Panc1 (cell line): ENCODE measurements around the gene RGL4. TPM values are rescaled to one million over a fixed set of nuclear protein-coding genes. Genes with fewer than 3 reads are reported as not detected.
"Not testable (repeated sequence)": the region's sequence is repeated elsewhere in the genome, so short reads cannot be mapped to it uniquely, and the experiment has no call there.

Experiments used
- ATAC-seq: fragments of 200-7000 bp; cut with Tn5 transposase; 2 replicates; pipeline ENCODE4 v1.9.1; 2020; ENCODE audit warnings: mild to moderate bottlenecking, moderate library complexity
- BruUV-seq: library from RNA; stranded (reverse); fragments of 400-500 nt; replicated peaks from 2 replicates; lab custom pipeline; 2021; lab: Mats Ljungman, UMichigan
- CTCF ChIA-PET: fragments of 300-600 bp; sonication (Branson Sonifier 250); formaldehyde crosslinking; loops from one replicate; lab custom pipeline; 2022; ENCODE audit warnings: antibody characterized with exemption; lab: Charles Lee
- POLR2A ChIA-PET: fragments of 300-600 bp; sonication (Branson Sonifier 250); formaldehyde crosslinking; loops from one replicate; lab custom pipeline; 2022; ENCODE audit warnings: antibody characterized with exemption; lab: Charles Lee
- DNase-seq: peaks from one replicate; pipeline ENCODE4 v3.0.0-alpha.2; 2010; ENCODE audit warnings: low read depth, low spot score
- H3K27ac ChIP-seq: 2 replicates; pipeline ENCODE4 v1.5.1; 2011; ENCODE audit warnings: mild to moderate bottlenecking, low read length, inconsistent platforms
- H3K27me3 ChIP-seq: fragments of 200-500 bp; sonication (Bioruptor generic); 2 replicates; pipeline ENCODE4 v1.6.0; 2014; ENCODE audit warnings: low read length, inconsistent platforms; ENCODE audit not compliant: control insufficient read depth, insufficient read depth
- H3K36me3 ChIP-seq: fragments of 200-500 bp; sonication (Bioruptor generic); 2 replicates; pipeline ENCODE4 v1.5.1; 2014; ENCODE audit warnings: inconsistent platforms, mild to moderate bottlenecking, low read length, moderate library complexity; ENCODE audit not compliant: control insufficient read depth, insufficient read depth
- H3K4me1 ChIP-seq: 2 replicates; pipeline ENCODE4 v1.5.1; 2011; ENCODE audit warnings: inconsistent platforms, mild to moderate bottlenecking, low read length, moderate library complexity; ENCODE audit not compliant: control insufficient read depth, insufficient read depth
- H3K4me3 ChIP-seq, 2 experiments: 2 replicates each; pipeline ENCODE4 v1.5.1; 2011 to 2012; ENCODE audit warnings: low read depth in 2 of 2, low read length in 2 of 2, mild to moderate bottlenecking in 2 of 2, inconsistent platforms in 1 of 2, moderate library complexity in 1 of 2
- H3K9me3 ChIP-seq: fragments of 200-500 bp; sonication (Bioruptor generic); 2 replicates; pipeline ENCODE4 v1.5.1; 2014; ENCODE audit warnings: low read depth, mild to moderate bottlenecking, inconsistent platforms, low read length, moderate library complexity; ENCODE audit not compliant: control insufficient read depth, insufficient read depth
- POLR2AphosphoS5 ChIP-seq: IDR thresholded peaks from 2 replicates; pipeline ENCODE4 v1.6.1; 2012; ENCODE audit warnings: mild to moderate bottlenecking, low read depth, low read length, moderate library complexity
- REST ChIP-seq, 2 experiments: IDR thresholded peaks; 2 replicates each; pipeline ENCODE4 v1.6.1; 2011 to 2012; ENCODE audit warnings: low read depth in 2 of 2, control low read depth in 1 of 2, low read length in 1 of 2, mild to moderate bottlenecking in 1 of 2, moderate library complexity in 1 of 2; ENCODE audit not compliant: insufficient read depth in 1 of 2
- SIN3A ChIP-seq: IDR thresholded peaks from 2 replicates; pipeline ENCODE4 v1.6.1; 2012; ENCODE audit warnings: low read depth, mild to moderate bottlenecking, low read length, moderate library complexity, borderline replicate concordance; ENCODE audit not compliant: insufficient read depth
- TCF7L2 ChIP-seq: IDR thresholded peaks from 2 replicates; pipeline ENCODE4 v1.6.1; 2011; ENCODE audit warnings: mild to moderate bottlenecking, low read depth, low read length, inconsistent platforms
- in situ Hi-C: cut with HindIII; loops from 2 replicates; pipeline ENCODE4 v1.10.0; 2016; ENCODE audit warnings: low sequenced_read_pairs, low pct_unique_long_range_greater_than_20kb
- intact Hi-C: fragments of 100-400 bp; cut with micrococcal nuclease; formaldehyde crosslinking; loops from one replicate; pipeline ENCODE4 v1.10.0; 2022; ENCODE audit not compliant: unreplicated experiment
- total RNA-seq: library from RNA; stranded (reverse); gene quantifications from one replicate; pipeline ENCODE4 v1.2.1, GENCODE V29; 2021; ENCODE audit not compliant: unreplicated experiment
- TF ChIP-seq, protein P1 (sequence below): fragments of 450-650 bp; IDR thresholded peaks from 2 replicates; pipeline ENCODE4 v1.5.1; 2017; ENCODE audit warnings: mild to moderate bottlenecking

RGL4 gene
- total RNA-seq, 1 experiment from 2014 or later: not detected

- DNase-seq (no peak), ATAC-seq (no peak)
- intact Hi-C loops (no loop called here), in situ Hi-C loops (no loop called here)
- Histone ChIP-seq H3K27ac (no peak overlapping the region), H3K4me1 (no peaks in the 10 kb centered on the region), H3K9me3 (no peaks in the 10 kb centered on the region), H3K27me3 (no peaks in the 10 kb centered on the region), H3K4me3 (no peak overlapping the region), H3K36me3 (no peaks in the 10 kb centered on the region)
- POLR2A ChIA-PET: interaction anchor here (0.6 to 0.7 kb wide), 3 partner anchors 11 to 50 kb away, joined by 3 to 4 read pairs (median 3); no protein-coding TSS in a partner anchor
- BruUV-seq: no TSS peak
- CTCF ChIA-PET: no interaction called here
- TF ChIP-seq REST (IDR thresholded peaks at IDR 0.05; ENCODE audit: insufficient read depth in 1 of 2, low read depth in 2 of 2, low read length in 1 of 2) (no peak), SIN3A (no peak), POLR2AphosphoS5 (no peak), TCF7L2 (no peak)
- TF ChIP-seq, protein P1, sequence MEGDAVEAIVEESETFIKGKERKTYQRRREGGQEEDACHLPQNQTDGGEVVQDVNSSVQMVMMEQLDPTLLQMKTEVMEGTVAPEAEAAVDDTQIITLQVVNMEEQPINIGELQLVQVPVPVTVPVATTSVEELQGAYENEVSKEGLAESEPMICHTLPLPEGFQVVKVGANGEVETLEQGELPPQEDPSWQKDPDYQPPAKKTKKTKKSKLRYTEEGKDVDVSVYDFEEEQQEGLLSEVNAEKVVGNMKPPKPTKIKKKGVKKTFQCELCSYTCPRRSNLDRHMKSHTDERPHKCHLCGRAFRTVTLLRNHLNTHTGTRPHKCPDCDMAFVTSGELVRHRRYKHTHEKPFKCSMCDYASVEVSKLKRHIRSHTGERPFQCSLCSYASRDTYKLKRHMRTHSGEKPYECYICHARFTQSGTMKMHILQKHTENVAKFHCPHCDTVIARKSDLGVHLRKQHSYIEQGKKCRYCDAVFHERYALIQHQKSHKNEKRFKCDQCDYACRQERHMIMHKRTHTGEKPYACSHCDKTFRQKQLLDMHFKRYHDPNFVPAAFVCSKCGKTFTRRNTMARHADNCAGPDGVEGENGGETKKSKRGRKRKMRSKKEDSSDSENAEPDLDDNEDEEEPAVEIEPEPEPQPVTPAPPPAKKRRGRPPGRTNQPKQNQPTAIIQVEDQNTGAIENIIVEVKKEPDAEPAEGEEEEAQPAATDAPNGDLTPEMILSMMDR: no peak
These were observed 17.7 kb upstream of the RGL4 start for GRCh38 chr22:23673050-23673620.

DNA sequence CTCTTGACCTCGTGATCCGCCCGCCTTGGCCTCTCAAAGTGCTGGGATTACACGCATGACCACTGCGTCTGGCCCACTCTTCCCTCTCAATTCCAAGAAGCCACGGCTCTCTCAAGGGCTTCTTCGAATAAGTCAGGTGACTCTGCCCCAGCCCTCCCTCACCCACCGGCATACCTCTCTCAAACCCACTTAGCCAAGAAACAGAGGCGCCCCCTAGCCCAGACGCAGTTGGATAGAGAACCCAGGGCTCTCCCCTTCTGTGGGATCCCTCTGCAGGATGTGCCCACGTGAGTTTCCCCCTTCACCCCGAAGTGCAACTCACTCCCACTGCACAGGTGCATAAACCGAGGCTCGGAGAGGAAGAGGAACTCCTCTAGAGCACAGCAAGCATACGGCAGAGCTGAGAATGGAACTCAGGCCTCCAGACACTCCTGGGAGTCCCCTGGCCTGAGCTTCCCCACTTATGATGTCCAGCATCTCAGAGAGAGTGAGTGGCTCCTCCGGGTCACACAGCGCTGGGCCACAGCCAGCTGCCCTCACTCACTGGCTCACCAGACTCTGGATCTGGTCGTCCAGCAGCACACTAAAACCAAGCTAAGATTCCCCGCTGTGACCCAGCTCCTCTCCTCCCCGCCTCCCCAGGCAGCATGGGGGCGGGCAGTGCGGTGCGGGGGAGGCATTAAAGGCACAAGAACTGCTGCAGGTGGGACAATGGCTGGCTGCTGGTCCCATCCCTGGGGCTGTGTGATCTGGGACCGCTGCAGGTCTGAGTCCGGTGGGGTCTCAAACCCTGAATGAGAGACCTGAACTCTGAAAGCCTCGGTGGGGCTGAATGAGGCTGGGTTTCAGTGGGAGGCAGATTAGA lies 16.8 kb upstream of the RGL4 start:
- in situ Hi-C loops: no loop called here
- Histone ChIP-seq H3K36me3 (no peaks in the 10 kb centered on the region), H3K27ac (no peak overlapping the region), H3K4me3 (no peak overlapping the region), H3K9me3 (no peaks in the 10 kb centered on the region), H3K27me3 (no peaks in the 10 kb centered on the region), H3K4me1 (no peaks in the 10 kb centered on the region)
- DNase-seq: no peak
- TF ChIP-seq, protein P1: no peak
- TF ChIP-seq REST (IDR thresholded peaks at IDR 0.05; ENCODE audit: insufficient read depth in 1 of 2, low read depth in 2 of 2, low read length in 1 of 2): no peak
- TF ChIP-seq SIN3A: no peak
- no peak for TF ChIP-seq POLR2AphosphoS5
- no peak for TF ChIP-seq TCF7L2
- intact Hi-C loops: no loop called here
- BruUV-seq: no TSS peak
- ChIA-PET CTCF (no interaction called here), POLR2A (interaction anchor here (0.6 kb wide), 1 partner anchor 49 kb away, joined by 4 read pairs; no protein-coding TSS in a partner anchor)
- ATAC-seq: no peak

DNA sequence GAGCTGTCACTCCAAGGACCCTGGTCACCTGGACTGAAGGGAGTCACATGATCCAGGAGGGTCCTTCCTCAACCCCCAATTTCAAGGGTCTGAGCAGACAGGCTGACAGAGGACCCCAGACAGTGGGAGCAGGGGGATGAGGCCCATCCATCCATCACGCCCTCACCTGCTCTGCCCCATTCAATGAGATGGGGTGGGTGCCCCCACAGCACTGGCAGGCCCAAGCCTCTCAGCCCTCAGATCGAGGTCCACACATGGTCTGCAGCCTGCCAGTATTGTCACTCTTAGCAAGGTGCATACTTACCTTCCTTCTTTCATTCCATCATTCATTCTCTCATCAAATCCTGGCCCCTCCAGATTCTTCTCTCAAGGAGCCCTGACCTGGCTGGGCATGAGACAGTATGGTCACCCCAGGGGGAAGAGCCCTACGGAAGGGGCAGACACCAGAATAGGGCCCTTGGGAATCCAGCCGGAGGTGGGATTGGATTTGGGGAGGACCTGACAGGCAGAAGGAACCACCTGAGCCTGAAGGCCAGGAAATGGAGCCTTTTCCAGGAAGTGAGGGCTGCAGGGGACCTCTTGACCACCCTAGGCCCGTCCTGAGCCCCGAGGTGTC lies 15.8 kb upstream of the RGL4 start:
- BruUV-seq, H3K36me3 ChIP-seq, H3K27me3 ChIP-seq, POLR2A ChIA-PET, H3K4me3 ChIP-seq, H3K9me3 ChIP-seq, intact Hi-C loops, ATAC-seq, DNase-seq, in situ Hi-C loops, H3K27ac ChIP-seq, CTCF ChIA-PET, H3K4me1 ChIP-seq: not testable (repeated sequence)
